HG03558 (cell line): ENCODE data around the gene C3orf22.

Experiments
- ATAC-seq: cut with Tn5 transposase; IDR thresholded peaks from one replicate; pipeline ENCODE4 v1.9.1; 2021; ENCODE audit warnings: moderate number of reproducible peaks; ENCODE audit not compliant: unreplicated experiment; ENCODE audit errors: extremely low read depth

C3orf22 gene

DNA sequence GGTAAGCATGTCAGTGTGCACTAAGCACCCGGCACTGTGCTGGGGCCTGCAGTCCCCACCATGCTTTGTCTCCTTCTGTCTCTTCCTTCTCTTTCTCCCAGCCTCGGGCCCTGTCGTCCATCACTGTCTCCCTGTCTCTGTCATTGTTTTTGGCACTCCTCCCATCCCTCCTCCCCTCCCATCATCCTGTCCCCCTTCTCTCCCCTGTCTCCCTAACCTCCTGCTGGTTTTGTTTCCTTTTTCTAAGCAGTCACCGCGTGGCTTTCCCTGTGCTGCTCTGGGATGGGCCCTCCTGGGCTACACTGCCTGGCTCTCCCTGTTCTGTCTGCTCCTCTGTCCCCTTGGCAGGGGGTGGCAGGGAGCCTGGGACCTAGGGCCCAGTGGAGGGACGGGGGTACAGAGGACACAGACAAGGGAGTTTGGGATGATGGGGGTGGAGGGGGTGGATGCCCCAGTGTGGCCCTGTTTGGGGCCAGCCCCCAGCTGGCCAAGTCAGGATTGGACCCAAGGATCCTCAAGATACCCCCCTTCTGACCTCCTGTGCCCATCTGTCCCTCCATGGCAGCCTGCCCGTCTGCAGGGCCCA, 29.1 kb downstream of the C3orf22 start:
- no peak for ATAC-seq

GRCh38 chr3:126528800-126529541, 29.8 kb downstream of the C3orf22 start:
- ATAC-seq: no peak

GRCh38 chr3:126528419-126528799, 30.3 kb downstream of the C3orf22 start:
- no peak for ATAC-seq

GRCh38 chr3:126527455-126528211, 31.1 kb downstream of the C3orf22 start:
- ATAC-seq: no peak

GRCh38 chr3:126527006-126527405, 31.7 kb downstream of the C3orf22 start:
- ATAC-seq: no peak

DNA sequence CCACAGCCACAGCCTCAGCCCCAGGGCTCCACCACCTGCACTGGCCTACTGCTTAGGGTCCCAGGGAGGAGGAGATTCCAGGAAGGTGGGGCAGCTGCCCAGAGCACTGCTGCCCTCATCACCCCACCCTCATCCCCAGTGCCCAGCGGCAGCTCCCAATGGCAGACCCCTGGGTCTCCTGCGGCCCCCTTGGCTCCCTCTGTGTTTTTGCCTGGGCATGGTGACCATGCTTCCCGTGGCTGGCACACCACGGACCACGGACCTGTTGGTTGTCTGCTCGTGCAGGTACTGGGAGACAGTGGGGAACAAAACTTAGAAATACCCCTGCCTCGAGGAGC, 32.1 kb downstream of the C3orf22 start:
- ATAC-seq: no peak

DNA sequence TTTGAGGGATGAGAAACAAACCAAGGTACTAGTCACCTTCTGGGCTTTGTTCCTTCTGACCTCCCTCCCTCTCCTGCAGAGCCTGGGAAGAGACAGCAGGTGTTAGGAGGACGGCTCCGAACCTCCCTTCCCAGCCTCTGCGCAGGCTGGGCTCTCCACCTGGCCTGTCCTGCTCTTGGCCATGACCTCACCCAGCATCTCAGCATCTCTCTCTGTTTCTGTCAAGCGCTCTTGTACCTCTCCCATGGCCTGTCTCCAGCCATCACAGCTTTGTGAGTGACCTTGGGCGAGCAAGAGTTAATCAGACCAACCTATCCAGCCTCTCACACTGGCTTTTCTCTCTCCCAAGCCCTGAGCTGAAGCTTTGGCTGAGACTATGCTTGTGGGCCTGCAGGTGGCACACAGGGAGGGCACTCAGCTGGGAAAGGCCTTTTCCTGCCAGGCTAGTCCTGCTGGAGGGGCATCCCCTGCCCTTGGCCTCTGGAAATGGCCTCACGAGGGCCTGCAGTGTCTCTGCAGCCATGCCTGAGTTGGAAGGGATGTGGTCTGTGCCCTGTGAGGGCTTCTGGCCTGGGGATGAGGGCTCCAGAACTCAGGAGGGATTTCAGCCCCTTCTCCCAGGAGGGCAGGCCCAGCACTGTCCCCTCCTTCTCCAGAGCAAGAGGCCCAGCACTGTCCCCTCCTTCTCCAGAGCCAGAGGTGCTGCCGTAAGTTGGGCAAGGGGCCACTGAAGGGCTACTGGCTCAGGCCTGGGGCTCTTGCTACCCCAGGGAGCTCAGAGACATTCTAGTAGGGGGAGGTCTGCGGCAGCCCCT, 32.7 kb downstream of the C3orf22 start:
- ATAC-seq: no peak

DNA sequence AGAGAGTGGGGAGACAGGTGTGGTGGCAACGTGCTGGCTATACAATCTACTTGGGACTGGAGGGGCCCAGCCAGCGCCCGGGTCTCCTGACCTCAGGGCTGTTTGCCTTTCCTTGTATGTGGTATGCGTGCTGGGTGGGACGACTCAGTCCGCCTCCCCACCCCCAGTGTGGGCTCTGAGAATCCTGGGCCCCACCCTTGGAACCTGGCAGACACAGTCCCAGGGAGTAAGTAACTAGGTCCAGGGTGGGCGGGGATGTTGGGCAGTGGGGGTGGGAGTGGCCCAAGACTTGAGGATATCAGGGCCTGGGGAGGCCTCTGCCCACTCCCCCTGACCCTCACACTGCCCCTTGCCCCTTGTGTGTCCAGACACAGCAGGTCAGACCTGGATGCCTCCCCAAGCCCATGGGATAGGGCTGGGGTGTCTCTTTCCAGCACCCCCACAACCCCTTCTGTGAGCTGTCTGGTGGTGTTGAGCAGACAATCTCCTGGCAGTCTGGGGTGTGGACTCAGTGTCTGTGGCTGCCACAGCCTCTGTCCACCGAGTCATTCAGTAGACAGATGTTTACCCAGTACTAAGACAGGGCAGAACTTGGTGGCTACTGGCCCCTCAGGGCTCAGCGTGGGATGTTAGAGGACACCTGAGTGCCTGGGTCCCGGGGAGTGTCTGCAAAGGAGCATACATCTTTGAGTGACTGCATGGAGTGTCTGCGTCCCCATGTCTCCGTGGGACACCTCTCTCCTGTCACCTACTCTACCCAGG, 33.5 kb downstream of the C3orf22 start:
- no peak for ATAC-seq

- ATAC-seq: no peak
Observed at GRCh38 chr3:126524429-126524988, 34.2 kb downstream of the C3orf22 start.

- ATAC-seq: no peak
Observed at GRCh38 chr3:126523745-126524428, 34.8 kb downstream of the C3orf22 start, which contains the start of gene CHST13. Gene CHST13, plus strand, starts transcription at chr3:126524155. Its CDS starts 178 bp downstream, at chr3:126524333.

GRCh38 chr3:126522363-126522788, 36.4 kb downstream of the C3orf22 start:
- no peak for ATAC-seq

DNA sequence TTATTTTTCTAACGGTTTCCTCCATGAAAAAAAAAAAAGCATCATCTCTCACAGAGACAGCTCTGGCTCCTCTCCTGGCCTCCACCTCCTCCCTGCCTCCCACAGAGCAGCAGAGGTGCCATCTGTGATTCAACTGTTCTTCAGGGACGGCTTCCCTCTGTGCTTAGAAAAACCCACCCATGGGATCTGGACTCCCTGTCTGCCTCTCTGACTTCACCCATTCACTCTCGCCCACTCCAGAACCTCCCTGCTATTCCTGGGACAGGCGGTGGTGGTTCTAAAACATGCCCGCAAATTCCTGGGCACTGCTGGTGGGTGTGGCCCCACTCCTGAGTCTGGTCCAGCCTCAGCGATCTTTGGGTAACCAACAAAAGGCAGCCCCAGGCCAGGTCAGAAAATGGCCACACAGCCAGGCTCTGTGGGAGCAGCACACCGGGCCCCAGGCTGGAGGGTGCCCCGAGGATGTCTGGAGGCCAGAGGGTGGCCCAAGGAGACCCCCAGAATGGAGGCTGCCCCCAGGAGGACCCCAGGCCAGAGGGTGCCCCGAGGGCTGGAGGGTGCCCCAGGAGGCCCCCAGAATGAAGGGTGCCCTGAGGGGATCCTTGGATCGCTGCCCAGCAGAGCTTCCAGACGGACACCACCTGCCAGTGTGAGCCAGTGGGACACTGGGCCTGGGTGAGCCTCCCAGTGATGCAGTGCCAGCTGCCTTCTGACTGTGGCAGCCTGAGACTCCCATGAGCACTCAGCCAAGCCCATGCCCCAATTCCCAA, 37.4 kb downstream of the C3orf22 start:
- ATAC-seq: no peak

DNA sequence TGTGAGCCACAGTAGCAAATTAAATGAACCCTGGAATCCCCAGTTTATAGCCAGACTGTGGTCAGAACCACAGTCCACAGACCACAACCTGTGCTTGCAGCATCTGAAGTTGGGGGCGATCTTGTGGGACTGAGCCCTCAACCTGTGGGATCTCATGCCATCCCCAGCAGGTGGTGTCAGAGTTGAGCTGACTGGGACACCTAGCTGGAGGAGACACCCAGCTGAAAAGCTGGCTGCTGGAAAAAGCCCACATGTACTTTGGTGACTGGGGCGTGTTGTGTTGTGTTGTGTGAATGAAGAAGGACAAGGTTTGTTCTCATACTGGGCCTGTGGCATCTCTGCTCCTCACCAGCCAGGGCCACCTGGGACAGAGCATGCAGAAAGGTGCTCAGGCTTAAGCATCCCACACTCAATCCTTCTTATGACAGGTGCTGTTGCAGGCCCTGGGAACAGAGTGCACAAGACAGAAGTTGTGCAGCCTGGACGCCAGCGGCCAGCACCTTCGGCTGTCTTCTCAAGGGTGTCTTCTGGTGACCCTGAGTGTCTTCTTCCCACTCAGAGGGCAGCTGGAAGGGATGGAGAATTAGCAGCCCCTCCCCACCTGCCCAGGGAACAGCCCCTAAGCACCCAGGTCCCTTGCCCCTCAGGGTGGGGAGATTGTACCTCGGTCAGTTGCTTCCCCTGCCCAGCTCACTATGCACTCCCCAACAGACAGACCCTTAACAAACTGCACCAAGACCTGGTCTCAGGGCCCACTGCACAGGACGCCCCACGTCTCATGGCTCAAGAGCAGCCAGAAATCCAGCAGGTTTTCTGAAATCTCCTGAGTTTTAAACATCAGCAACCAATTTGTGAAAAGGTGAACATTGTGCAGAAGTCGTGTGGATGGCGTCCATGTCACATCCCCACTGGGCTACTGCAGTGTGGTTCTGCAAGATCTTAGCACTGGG, 39.0 kb downstream of the C3orf22 start:
- no peak for ATAC-seq

DNA sequence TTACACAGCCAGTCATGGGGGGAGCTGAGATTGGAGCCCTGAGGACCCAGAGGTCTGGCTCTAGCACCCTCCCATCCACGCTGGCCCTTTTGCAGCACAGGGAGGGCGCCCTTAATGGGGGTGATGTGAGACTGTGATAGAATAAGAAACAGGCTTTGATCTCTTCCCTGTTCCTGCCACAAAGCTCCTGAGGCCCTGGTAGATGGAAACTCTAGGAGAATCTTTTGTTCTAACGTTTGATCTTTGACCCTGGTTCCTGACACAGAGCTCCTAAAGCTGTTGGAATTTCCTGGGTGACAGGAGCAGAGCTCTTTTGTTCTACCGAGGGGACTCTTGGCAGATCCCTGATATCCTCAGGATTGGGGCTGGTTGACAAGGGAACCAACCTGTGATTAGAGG, 40.0 kb downstream of the C3orf22 start:
- no peak for ATAC-seq

DNA sequence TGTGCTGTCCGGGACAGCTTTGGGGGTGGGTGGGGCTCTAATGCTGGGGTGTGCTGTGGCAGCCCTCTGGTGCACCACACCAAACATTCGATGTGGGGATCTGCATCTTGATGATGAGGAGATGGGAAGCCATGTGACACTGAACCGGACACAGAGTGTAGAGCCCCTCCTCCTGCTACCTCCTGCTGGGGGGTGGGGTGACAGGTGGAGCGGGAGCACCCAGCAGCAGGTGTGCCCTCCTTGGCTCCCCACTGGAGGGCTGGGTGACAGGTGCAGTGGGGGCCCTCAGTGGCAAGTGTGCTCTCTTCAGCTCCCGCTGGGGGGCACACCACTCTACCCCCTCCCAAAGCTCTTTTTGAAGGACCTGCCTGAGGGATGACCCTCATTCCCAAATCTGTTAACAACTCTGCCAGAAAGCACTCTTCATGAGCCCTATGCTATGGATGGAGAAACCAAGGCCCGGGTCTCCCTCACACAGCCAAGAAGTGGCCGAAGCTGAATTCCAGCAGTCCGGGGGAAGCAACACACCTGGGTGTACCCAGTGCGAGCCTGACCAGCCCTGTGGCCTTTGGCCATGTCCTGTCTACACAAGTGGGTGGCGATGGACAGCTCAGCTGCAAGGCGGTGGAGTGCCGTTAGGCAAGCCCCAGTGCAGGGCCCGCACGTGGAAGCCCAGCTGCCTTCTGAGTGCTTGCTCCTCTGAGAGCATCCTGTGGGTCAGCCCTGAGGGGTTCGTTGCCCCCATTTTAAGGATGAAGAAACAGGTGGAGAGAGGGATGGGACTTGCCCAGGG, 40.5 kb downstream of the C3orf22 start:
- ATAC-seq: no peak

GRCh38 chr3:126517291-126517951, 41.3 kb downstream of the C3orf22 start, which contains the start of gene UROC1:
Gene UROC1, minus strand, starts transcription at chr3:126517773. Its CDS starts 54 bp downstream, at chr3:126517719.
- no peak for ATAC-seq
